ENCODE measurements around the gene CMIP.

DNA sequence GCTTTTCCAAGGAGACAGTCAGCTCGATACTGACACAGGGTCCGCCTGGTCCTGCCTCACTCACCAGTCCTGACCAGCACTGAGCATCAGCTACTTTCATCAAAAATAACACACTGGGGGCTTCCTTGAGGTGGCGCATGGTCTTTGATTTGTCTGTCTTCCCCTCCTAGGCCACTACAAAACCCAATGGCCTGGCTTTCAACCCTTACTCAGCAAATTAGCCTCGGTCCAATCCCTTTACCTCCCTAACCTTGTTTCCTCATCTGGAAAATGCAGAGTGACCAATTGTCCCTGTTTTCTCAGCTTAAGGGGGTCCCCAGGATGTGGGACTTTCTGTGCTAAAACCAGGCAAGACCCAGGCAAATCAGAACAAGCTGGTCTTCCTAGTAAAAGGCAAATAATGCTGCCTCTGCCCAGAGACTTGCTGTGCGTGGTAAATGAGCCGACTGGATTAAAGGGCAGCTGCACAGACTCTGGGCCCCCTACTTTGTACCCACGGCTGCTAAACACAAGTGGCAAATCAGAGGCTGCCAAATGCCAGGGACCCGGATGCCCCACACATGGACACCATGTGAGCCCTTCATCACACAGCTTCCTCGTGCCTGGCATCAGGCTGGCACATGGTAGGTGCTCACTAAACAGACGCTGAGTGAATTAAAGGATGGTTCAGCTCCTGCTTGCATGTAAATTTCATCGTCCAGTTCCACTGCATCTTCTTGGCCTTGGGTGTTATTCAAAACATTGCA, 31.2 kb upstream of the CMIP start:
- TF ChIP-seq CTCF (conservative IDR thresholded peaks at IDR 0.05; ENCODE audit: low read depth, low read length) (no peak), EZH2 (IDR thresholded peaks at IDR 0.05; ENCODE audit: low read length, unreplicated experiment) (no peak)
